Hepatic stellate cell (primary cell): Measurements from ENCODE around the gene XRCC5.

Experiments
- DNase-seq: peaks from one replicate; pipeline ENCODE4 v3.0.0; 2011; ENCODE audit warnings: low spot score

XRCC5 gene

DNA sequence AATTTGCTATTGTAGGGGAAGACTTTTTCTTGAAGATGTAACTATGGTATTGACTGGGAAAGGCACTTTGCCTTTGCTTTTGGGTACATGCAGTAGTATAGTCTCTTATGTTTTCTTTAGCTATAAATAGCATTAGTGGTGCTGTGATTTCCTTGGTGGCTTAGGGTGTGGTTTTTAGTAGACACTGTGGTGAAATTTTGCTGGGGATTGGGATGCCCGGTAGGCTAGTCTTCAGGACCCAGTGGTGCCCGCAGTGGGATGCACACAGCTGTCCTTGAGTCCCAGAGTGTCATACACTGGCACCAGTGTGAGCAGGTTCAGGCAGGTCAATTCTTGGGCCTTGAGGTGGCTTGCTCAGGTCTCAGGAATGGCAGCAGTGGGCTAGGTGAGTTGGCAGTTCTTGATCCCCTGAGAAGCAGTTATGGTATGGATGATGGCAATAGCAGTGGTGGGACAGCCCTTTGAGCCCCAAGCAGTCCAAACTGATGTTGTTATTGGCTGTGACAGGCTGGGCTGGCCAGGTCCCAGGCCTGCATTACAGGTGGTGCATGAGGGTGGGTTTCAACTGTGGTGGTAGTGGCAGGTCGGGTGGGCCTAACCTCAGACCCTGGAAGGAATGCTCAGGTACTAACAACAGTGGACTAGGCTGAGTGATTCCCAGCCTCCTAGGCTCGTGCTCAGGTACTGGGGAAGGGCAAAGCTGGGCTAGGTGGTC, 124.3 kb downstream of the XRCC5 start:
- DNase-seq: no peak

GRCh38 chr2:216234106-216234505, 125.0 kb downstream of the XRCC5 start:
- no peak for DNase-seq

- DNase-seq: no peak
Observed at GRCh38 chr2:216235462-216235861, 126.3 kb downstream of the XRCC5 start.

GRCh38 chr2:216235896-216236295, 126.7 kb downstream of the XRCC5 start:
- DNase-seq: no peak

DNA sequence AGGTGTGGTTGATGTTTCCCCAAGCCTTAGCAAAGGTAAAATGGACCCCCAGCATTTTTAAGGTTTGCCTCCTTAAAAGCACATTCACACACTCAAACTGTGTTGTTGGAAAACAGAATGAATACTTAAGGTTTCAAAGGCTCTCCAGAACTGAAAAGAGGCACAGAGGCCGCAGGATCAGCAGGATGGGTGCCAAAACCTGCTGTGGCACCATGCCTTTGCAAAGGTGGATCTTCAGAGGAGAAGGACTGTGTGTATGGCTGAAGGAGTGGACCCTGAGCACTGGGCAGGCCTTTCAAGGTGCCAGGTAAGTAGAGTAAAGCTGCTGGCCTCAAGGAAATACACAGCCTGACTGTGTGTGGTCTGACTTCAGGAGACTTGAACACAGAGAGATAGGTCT, 127.3 kb downstream of the XRCC5 start:
- DNase-seq: no peak

- DNase-seq: no peak
Observed at GRCh38 chr2:216242365-216242764, 133.2 kb downstream of the XRCC5 start.

DNA sequence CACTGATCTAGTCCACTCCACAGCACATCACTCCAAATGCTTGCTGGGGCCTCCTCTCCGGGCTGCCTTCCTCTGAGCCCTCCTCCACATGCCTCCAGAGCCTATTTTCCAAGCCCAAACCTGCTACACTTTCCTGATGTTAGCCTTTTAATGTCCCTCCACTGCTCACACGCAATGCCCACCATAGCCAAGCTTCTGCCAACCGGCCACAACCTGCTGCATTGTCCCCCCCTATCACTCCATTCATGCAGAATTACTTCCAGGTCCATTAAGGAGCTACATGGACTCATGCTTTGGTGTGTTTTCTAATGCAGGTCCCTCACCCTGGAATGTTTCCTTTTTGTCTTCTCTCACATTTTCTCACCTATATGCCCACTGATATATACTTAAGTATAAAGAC, 133.9 kb downstream of the XRCC5 start:
- no peak for DNase-seq

DNA sequence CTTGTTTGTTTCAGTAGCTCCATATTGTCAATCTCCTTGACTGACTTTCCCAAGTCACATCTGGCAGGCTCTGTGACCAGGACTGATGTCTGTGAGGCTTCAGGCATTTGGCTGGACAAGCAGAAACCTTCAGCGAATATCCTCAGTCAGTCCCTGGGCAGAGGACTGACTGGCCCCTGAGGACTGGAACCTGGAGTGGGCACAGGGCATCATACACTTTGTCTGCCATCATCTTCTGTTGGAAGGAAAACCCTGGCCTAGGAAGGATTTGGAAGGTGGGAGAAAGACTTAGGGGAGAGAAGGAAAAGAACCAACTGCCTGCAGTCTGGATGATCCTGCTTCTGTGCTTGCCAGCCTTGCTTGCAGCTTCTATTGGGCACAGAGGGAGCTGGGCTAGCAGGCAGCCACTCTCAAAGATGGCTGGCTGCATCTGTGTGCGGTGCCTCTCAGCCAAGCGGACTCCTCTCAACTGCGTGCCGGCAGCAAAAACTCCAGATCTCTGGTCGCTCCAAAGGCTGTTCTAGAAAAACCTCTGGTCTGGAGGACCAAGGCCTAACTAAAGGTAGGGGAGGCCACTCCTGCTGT, 136.3 kb downstream of the XRCC5 start:
- no peak for DNase-seq

DNA sequence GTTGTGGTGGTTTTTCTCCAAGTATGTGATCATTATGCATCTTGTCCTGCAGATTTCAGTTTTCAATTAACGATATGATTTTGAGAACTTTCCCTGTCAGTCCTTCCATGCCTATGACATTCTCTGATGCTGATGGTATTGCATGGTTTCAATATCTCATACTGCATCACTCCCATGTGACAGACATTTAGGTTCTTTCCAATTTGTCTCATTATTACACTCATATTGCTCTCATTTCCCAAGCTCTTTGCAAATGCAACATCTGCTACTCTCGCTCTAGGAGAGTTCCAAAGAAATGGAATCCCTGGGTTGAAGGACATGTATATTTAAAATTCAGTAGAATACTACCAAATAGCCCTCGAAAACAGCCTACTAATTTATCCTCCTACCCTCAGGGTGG, 137.6 kb downstream of the XRCC5 start:
- DNase-seq: no peak
